Stimulated activated CD8-positive, alpha-beta memory T cell treated with anti-CD3 and anti-CD28 coated beads, Interleukin-7, amount 100 ng/mL, for 24 hours (primary cell): ENCODE data around the gene SRSF7.
"Not testable (repeated sequence)": the region's sequence is repeated elsewhere in the genome, so short reads cannot be mapped to it uniquely, and the experiment has no call there.

Experiments
- DNase-seq: peaks from one replicate; pipeline ENCODE4 v3.0.0-alpha.2; 2020; ENCODE audit warnings: low read depth

Gene SRSF7

DNA sequence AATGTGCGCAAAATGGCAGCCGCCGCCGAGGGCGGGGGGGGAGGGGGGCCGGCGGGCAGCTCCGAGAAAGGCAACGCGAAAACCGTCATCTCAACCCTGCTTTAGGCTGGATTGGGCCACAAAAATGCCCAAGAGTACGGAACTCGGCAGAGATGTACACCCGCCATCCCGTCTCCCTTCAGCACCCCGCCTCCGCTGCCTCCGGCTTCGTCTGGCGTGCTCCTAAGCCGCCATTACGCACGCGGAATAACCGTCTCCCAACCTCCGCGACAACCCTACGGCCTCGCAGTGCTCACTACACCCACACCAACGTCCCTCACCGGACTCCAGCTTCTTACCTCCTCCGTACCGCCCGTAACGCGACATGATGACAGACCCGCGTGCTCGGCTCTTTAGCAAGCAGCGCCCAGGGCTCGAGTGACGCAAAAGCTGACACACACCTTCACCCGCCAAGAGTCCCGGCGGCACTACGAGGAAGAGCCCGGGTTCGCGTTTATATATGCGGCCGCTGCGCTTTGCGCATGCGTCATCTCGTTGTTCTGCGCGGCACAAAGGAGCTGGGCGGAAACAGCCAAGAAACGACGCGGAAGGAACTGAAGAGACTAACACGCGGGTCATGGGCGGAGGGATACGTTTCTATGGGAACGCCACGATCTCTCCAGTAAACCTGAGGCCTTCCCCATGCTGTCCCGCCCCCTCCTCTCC lies at the start of gene SRSF7:
Gene SRSF7, minus strand, starts transcription at position 471 of the 705 bp plus-strand sequence. Its CDS starts 105 bp downstream, at position 366.
- peak; percentile 92 for DNase-seq

DNA sequence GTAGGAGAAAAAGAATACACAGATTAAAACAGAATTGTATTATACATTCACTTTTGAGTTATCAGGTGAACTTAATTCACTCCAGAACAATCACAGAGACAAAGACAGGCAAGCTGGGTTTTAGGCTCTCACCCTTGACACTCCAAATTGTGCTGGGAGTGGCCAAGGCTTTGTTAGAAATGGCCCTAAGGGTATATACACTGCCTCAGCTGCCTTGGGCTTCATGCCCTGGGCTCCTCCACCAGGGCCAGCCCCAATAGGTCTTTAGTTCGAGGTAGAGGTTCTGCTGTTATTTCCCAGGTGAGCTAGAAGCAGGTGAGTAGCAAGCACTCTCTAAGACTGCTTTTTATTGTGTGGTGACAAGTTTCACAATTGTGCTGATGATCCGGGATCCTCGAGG lies 46.8 kb upstream of the SRSF7 start:
- DNase-seq = no peak

DNA sequence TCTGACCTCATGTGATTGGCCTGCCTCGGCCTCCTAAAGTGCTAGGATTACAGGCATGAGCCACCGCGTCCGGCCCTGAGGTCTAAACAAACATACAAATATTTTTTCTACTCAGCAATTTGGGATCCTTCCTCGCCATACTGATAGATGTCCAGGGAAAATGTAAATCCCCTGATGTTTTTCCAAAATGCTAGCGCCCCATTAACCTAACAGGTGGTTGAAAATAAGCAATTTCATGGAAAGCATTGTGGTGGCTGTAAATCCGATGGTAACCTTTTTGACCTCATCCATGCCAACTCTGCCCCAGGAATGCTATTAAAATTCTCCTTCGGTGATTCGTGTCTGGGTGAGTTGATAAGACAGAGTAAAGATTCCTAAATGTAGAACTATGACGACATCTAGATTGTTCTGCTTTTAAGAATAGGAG lies 46.1 kb upstream of the SRSF7 start:
- no peak for DNase-seq

DNA sequence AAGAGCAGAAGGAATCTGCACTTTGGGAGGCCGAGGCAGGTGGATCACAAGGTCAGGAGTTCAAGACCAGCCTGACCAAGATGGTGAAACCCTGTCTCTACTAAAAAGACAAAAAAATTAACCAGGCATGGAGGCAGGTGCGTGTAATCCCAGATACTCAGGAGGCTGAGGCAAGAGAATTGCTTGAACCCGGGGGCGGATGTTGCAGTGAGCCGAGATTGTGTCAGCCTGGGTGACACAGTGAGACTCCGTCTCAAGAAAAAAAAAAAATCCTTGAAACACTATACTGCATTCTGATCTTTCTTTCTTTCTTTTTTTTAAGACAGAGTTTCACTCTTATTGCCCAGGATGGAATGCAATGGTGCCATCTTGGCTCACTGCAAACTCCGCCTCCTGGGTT lies 43.9 kb upstream of the SRSF7 start:
- not testable (repeated sequence) for DNase-seq

DNA sequence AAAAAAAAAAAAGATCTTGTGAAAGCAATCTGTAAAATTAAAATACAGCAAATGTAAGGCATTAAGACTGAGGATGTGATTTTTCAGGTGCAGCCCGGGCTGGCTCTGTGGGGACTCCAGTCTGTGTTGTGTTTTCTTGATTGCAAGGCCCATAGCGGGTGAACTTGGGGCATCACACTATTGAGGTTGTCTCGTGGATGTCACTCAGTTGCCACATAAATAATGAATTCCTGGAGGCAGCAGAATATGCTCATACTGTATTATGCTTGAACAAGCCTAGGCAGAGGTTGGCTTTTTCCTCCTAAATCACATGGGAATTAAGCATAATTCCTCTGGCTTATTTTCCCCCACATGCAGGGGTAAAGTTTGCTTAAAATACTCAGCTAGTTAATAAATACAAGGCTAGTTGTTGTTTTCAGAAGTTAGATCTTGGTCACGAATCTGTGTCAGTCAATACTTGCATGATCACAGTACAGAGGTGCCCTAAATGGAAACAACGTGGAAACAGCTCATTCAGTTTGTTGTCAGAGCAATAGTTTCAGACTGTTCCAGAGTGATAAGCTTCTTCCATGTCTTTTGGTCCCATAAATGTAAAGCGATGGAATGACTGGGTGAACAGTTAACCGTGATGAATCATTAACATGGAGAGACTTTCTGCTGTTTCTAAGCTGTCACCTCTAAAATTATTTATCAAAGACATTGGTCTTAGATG lies 43.2 kb upstream of the SRSF7 start:
- no peak for DNase-seq

DNA sequence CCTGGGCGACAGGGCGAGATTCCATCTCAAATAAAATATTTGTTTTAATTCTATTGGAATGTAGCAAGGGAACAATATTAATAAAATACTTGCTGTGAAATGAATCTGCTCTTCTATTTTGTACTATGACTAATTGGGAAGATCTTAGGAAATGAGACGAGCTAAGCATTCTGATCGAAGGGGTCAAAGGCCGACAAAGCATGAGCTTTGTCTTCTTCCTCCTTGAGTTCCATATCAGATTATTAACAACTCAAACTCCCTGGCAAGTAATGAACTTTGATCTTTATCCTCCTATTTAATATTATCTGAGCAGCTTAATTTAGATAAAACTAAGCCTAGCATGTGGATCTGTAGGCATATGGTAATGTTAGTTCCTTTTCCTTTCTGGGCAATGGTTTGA lies 42.4 kb upstream of the SRSF7 start:
- no peak for DNase-seq

DNA sequence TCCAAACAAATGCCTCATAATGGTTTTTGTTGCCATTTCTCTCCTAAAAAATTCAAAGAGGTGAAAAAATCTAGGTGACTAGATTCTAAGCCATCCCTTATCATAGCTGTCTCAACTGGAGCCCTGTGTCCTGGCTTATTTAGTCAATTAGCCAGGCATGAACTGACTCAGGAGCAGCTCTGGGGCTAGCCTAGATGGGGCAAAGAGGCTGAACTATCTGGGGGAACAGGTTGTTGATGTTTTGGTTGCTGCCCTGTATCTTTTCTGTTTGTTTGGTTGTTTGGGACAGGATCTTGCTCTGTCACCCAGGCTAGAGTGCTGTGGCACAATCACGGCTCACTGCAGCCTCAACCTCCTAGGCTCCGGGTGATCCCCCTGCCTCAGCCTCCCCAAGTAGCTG lies 41.6 kb upstream of the SRSF7 start:
- DNase-seq = no peak

DNA sequence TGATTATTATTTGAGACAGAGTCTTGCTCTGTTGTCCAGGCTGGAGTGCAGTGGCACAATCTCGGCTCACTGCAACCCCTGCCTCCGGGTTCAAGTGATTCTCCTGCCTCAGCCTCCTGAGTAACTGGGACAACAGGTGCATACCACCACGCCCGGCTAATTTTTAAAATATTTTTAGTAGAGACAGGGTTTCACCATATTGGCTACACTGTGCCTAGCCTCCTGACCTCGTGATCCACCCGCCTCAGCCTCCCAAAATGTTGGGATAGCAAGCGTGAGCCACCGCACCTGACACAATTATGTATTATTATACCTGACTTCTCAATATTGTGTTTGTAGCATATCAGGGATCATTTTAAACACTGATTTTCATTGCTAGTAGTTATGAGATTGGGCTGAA lies 41.2 kb upstream of the SRSF7 start:
- not testable (repeated sequence) for DNase-seq

DNA sequence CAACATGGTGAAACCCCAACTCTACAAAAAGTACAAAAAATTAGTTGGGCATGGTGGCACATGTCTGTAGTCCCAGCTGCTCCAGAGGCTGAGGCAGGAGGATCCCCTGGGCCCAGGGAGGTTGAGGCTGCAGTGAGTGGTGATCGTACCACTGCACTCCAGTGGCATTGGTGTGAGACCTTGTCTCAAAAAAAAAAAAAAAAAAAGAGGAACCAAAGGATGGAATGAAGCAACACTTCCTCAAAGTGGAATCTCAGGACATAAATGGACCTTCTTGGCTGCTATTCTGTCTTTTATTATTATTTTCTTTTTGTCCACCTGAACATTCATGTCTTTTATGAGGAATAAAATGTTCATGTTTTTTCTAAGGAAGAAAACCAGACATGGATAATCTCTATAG lies 40.6 kb upstream of the SRSF7 start:
- DNase-seq = no peak

DNA sequence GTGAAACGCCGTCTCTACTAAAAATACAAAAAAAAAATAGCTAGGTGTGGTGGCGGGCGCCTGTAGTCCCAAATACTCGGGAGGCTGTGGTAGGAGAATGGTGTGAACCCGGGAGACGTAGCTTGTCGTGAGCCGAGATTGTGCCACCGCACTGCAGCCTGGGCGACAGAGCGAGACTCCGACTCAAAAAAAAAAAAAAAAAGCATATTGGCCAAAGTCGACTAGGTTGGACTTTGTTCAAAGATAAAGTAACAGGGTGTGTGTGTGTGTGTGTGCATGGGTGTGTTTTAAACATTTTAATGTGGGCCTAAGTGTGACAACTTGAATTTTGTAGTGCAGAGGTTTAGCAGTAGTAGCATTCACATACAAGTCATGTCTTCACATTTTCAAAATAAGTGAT lies 38.5 kb upstream of the SRSF7 start:
- no peak for DNase-seq

DNA sequence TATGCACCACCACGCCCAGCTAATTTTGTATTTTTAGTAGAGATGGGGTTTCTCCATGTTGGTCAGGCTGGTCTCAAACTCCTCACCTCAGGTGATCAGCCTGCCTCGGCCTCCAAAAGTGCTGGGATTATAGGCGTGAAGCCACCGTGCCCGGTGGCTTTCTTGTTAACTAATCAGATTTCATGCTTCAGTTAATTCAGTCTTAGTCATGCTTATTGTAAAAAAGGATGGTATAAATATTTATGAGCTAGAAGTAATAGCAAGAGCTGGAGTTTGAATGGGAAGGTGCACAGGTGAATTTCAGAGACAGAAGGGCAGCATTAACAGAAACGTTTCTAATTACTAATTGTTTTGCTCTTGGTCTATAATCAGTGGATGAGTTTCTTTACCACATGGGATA lies 37.1 kb upstream of the SRSF7 start:
- DNase-seq = no peak

DNA sequence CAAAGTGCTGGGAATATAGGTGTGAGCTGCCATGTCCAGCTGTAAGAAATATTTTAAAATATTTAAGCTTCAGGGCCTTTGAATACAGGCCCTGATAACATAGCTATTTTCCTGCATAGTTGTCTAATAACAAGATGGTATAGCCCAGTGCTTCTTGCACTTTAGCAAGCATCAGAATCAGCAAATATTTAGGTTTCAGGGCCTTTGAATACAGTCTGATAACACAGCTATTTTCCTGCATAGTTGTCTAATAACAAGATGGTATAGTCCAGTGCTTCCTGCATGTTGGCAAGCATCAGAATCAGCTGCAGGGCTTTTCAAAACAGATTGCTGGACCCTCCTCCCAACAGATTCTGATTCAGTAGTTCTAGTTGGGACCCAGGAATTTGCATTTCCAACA lies 32.4 kb upstream of the SRSF7 start:
- DNase-seq = no peak

DNA sequence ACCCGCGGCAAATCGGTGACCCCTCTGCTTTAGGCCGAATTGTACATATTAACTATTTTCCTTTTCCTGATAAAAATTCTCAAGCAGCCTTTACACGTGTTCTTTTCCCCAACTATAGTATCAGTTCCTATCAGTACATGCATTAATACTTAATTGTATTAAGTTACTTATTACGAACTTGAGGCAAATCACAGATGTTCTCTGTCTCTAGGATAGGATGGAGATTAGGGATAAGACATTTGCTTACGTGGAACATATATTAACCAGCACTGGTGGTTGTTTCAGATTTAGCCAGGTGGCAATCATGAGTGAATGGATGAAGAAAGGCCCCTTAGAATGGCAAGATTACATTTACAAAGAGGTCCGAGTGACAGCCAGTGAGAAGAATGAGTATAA lies 27.5 kb upstream of the SRSF7 start:
- DNase-seq = no peak

DNA sequence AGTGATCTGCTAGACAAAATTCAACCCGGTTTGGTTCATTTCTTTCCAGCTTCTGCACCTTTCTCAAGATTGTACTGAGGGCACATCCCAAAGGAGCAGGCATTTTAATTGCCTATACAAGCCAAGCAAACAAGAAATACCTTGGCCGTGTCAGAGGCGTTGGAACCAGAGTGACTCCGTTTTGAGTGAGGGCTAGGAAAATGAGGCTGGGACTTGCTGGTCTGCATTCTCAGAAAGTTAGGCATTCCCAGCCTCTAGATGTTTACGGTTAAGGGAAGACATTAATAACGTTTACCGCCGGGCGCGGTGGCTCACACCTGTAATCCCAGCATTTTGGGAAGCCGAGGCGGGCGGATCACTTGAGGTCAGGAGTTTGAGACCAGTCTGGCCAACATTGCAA lies 25.4 kb upstream of the SRSF7 start:
- DNase-seq = no peak

DNA sequence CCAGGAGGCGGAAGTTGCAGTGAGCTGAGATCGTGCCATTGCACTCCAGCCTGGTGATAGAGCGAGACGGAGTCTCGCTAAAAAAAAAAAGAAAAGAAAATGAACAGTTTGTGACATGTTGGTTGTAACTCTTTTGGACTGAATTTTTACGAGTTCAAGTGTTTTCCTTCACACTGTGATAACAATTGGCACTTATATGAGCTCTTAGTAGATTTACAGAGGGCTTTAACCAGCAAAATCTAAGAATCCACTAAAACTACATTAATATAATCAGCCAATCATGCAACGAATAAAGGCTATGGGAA lies 24.7 kb upstream of the SRSF7 start:
- no peak for DNase-seq

DNA sequence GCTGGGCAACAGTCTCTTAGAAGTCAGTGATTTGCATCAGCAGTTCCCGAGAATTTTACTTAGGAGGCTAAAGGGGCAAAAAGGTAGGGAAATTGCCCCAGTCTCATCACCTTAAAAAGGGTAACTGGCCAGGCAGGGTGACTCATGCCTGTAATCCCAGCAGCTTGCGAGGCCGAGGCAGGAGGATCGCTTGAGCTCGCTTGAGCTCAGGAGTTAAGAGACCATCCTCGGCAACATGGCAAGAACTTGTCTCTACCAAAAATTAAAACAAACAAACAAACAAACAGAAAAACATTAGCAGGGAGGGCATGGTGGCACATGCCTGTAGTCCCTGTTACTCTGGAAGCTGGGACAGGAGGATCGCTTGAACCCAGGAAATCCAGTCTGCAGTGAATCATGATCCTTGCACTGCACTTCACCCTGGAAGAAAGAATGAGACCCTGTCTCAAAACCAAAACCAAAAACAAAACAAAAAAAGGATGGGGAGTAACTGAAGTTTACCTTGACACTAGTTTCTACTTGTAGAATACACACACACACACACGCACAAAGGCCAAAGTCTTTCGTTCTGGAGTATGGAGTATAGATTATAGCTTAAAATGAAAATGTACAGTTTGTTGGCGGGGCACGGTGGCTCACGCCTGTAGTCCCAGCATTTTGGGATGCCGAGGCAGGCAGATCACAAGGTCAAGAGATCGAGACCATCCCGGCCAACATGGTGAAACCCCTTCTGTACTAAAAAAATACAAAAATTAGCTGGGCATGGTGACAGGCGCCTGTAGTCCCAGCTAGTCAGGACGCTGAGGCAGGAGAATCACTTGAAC lies 24.1 kb upstream of the SRSF7 start:
- no peak for DNase-seq

DNA sequence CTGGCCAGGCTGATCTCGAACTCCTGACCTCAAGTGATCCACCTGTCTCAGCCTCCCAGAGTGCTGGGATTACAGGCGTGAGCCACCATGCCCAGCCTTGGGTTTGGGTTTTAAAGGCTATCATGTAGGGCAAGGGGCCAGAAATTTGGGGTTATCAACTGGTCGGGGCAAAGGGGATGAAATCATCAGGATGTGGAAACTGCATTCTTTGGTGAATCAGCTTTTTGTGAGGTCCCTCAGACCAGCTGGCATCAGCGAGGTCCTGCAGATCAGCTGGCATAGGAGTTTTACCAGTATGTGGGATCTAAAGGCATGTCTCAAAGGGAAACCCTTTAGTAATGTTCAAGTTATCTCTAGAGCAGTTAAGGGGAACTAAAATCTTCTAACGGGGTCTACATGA lies 20.5 kb upstream of the SRSF7 start:
- no peak for DNase-seq

DNA sequence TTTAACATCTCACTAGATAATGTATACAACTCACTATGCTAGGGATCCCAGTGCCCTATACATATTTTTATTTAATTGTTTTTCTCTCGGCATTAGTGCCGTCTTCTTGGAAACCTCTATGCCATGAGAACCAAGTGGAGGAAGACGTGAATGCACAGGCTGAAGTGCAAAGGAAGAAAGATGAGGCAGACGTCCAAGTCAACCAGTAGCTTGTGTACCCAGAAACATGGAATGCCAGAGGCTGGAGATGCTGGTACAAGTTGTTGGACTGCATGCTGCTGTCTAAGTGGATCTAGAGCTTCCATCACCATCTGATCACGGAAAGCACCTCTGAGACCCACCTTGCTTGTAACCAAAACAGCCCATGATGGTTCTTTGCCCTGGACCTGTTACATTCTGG lies 14.4 kb upstream of the SRSF7 start:
- DNase-seq = no peak

DNA sequence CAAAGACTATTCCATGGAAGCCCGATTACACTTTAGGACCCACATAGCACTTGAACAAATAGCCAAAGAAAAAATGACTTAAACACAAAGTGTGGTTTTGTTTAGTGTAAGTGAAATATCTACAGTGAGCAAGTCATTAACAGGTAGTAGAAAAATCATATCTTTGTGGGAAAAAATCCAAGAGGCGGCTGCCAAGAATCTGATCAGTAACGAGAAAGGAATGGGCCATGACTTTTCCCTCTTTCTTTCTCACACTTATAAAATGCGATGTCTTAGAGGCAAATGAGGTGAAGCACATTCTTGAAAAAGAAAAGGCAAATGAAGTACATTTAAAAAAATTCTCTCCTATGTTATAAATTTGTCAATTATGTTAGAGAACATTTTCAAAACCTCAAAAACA lies 14.0 kb upstream of the SRSF7 start:
- DNase-seq = no peak

DNA sequence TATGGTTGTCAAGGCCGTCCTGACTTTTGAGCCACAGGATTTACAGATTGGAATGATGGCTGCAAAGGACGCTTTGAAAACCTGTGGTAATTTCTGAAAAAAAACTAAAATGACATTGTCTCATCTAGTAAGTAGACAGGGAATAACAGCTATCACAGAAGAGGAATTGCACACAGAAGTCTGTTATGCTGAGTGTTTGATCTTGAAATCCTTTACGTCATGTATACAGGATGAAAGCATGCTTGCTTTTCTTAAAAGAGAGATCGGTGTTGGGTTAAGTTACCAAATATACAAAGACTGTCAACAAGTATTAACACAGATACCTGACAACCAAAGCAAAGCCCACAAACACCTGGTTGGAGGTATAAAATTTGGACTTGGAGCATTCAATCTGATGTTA lies 12.6 kb upstream of the SRSF7 start:
- no peak for DNase-seq

DNA sequence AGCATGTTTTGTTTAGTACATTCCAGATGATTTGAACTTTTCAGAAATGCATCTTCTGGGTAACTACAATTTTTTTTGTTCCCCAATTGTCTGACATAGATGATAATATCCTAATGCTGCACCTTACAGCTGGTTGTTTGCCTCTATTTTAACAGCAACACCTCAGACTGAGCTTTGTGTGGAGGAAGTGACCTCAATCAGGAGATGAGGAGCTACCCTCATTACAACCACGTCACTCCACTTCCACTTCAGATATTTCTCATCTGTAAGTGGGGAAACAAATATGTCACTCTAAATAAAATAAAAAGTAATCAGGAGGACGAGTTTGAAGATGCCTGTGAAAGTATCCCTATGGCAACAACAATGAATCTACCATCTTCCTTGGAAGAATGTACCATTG lies 12.1 kb upstream of the SRSF7 start:
- no peak for DNase-seq

DNA sequence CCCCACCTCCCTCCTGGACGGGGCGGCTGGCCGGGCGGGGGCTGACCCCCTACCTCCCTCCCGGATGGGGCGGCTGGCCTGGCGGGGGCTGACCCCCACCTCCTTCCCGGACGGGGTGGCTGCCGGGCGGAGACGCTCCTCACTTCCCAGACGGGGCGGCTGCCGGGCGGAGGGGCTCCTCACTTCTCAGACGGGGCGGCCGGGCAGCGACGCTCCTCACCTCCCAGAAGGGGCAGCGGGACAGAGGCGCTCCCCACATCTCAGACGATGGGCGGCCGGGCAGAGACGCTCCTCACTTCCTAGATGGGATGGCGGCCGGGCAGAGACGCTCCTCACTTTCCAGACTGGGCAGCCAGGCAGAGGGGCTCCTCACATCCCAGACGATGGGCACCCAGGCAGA lies 4.7 kb upstream of the SRSF7 start:
- not testable (repeated sequence) for DNase-seq

DNA sequence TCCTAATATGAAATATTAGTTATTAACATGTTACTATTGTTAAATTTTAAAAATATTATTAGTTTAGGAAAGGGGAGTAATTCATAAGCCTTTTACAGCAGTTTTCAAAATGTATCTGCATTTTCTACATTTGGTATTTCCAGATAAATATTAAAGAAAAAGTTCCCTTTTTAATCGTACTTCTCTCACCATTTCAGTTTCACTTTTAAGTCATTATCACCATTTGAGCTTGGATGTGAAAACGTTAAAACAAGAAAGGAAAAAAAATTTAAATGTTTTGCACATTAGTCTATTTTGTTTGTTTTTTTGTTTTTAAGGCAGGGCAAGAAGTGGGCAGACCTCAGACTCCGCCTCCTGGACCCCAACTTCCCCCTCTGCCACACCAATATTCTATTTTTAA lies 3.3 kb upstream of the SRSF7 start:
- no peak for DNase-seq
